K562 (cell line): ENCODE data around the gene SPOCK2. TPM values are rescaled to one million over a fixed set of nuclear protein-coding genes. Genes with fewer than 3 reads are reported as not detected.

ENCODE experiments used
- FOS ChIP-seq: IDR thresholded peaks from 3 replicates; pipeline ENCODE4 v1.6.1; 2011; ENCODE audit not compliant: insufficient read length; ENCODE audit errors: extremely low read depth
- GABPB1 ChIP-seq: sonication (generic); formaldehyde crosslinking; IDR thresholded peaks from 2 replicates; pipeline ENCODE4 v1.8.0; 2022; ENCODE audit warnings: mild to moderate bottlenecking, missing genetic modification reagents
- HNRNPH1 ChIP-seq: fragments of 200-400 bp; formaldehyde crosslinking; optimal IDR thresholded peaks from 2 replicates; pipeline ENCODE3; 2017; ENCODE audit warnings: low read depth, mild to moderate bottlenecking, low read length, moderate library complexity
- JUND ChIP-seq, 2 experiments: IDR thresholded peaks; 2 replicates in 1 of 2; 3 replicates in 1 of 2; pipeline ENCODE4 v1.6.1; 2011; ENCODE audit warnings: borderline replicate concordance in 2 of 2, low read depth in 2 of 2, low read length in 2 of 2, improper control_type of control experiment in 1 of 2, missing biosample characterization in 1 of 2, missing genetic modification characterization in 1 of 2, missing genetic modification reagents in 1 of 2
- MYNN ChIP-seq, 2 experiments: sonication (generic); formaldehyde crosslinking in 1 of 2; IDR thresholded peaks; 2 replicates each; pipeline versions ENCODE4 v1.5.0 to v1.6.1; 2016 to 2020; ENCODE audit warnings: antibody characterized with exemption in 1 of 2, missing genetic modification reagents in 1 of 2
- NFXL1 ChIP-seq: fragments of 450-650 bp; formaldehyde crosslinking; IDR thresholded peaks from 2 replicates; pipeline ENCODE4 v1.4.0; 2021; ENCODE audit warnings: mild to moderate bottlenecking
- POLR2A ChIP-seq: fragments of 450-650 bp; conservative IDR thresholded peaks from 2 replicates; pipeline ENCODE4 v1.6.1; 2016
- RBM39 ChIP-seq: fragments of 200-400 bp; formaldehyde crosslinking; optimal IDR thresholded peaks from 2 replicates; pipeline ENCODE3; 2018; ENCODE audit warnings: low read depth, low read length
- ZBTB1 ChIP-seq: sonication (generic); formaldehyde crosslinking; IDR thresholded peaks from 2 replicates; pipeline ENCODE4 v1.8.1; 2023; ENCODE audit warnings: missing genetic modification reagents, low read depth, mild to moderate bottlenecking, borderline replicate concordance
- ZNF696 ChIP-seq: fragments of 250-450 bp; sonication (Bioruptor Pico); conservative IDR thresholded peaks from 2 replicates; pipeline ENCODE4 v1.4.0; 2020; ENCODE audit warnings: mild to moderate bottlenecking, moderate library complexity
- polyA plus RNA-seq, 8 experiments: library from polyadenylated mRNA; depleted of rRNA in 4 of 8; stranded (reverse) in 5 of 8; unstranded in 3 of 8; fragments of >200 nt; fragmentation: Nextera tagmentation in 2 of 8; fragmentation: Illumina TruSeq in 1 of 8; extraction: Ambion mirVana in 2 of 8; extraction: Trizol in 1 of 8; gene quantifications; 2 replicates each; pipeline versions ENCODE4 v1.2.1 to v1.2.3, GENCODE V29; 2011 to 2014; ENCODE audit warnings: inconsistent platforms in 1 of 8, missing spikeins in 1 of 8
- total RNA-seq, 7 experiments: library from RNA; depleted of rRNA in 6 of 7; stranded (reverse); fragments of >200 nt in 6 of 7; fragmentation: Illumina TruSeq in 2 of 7; extraction: Trizol in 2 of 7; gene quantifications; 2 replicates each; pipeline versions ENCODE4 v1.2.1 to v1.2.3, GENCODE V29; 2011 to 2021; ENCODE audit warnings: low replicate concordance in 1 of 7
- TF ChIP-seq, protein P1 (sequence below): fragments of 450-650 bp; IDR thresholded peaks from 2 replicates; pipeline ENCODE4 v1.6.1; 2016

SPOCK2 gene
- total and polyA plus RNA-seq, 9 of the 15 experiments (the other 6 are each of a cell fraction or from before 2014, with no cell fraction given): 0.04 to 0.86 (median 0.11) TPM; not detected in 2

DNA sequence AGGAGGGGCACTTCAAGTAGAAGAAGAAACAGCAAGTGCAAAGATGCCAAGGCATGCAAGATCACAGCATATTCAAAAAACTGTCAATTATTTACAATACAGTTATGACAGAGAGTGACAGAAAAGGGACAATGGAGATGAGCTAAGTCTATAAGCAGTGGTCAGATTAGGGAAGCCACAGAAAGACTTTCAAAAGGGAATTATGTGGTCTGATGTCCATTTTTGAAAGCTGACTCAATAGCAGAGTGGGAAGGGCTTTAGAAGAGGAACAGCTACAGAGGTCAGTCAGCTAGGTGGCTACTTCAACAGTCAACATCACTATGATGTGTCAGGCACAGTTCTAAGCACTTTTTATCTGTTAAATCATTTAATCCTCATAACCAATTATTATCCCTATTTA is 45.2 kb upstream of the SPOCK2 start (continued):
- TF ChIP-seq NFXL1 (CRISPR knock-in tag) (no peak), GABPB1 (CRISPR knock-in tag) (peak; percentile 53; the same call in 1 of the 2 replicates), POLR2A (no peak), ZNF696 (CRISPR knock-in tag) (no peak), FOS (no peak), ZBTB1 (CRISPR knock-in tag) (no peak), JUND (IDR thresholded peaks at IDR 0.05; ENCODE audit: borderline replicate concordance, low read depth, low read length) (peak; percentile 54; the same call in 1 of the 2 replicates), JUND (tag; IDR thresholded peaks at IDR 0.05; ENCODE audit: borderline replicate concordance, low read depth, low read length) (peak; percentile 64; the same call in 1 of the 3 replicates), RBM39 (no peak), MYNN (IDR thresholded peaks at IDR 0.05) (no peak), MYNN (CRISPR knock-in tag; IDR thresholded peaks at IDR 0.05) (no peak), HNRNPH1 (no peak)
- TF ChIP-seq, protein P1, sequence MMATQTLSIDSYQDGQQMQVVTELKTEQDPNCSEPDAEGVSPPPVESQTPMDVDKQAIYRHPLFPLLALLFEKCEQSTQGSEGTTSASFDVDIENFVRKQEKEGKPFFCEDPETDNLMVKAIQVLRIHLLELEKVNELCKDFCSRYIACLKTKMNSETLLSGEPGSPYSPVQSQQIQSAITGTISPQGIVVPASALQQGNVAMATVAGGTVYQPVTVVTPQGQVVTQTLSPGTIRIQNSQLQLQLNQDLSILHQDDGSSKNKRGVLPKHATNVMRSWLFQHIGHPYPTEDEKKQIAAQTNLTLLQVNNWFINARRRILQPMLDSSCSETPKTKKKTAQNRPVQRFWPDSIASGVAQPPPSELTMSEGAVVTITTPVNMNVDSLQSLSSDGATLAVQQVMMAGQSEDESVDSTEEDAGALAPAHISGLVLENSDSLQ: peak; percentile 62; the same call in 1 of the 2 replicates
